Measurements from ENCODE around the gene CDH1.

The CDH1 gene

GRCh38 chr16:68790944-68791343, 53.9 kb downstream of the CDH1 start:
- TF ChIP-seq MAX (IDR thresholded peaks at IDR 0.05) (no peak), RAD21 (IDR thresholded peaks at IDR 0.05; ENCODE audit: low read depth) (no peak), YY1 (IDR thresholded peaks at IDR 0.05; ENCODE audit: low read depth) (no peak), TAF1 (IDR thresholded peaks at IDR 0.05; ENCODE audit: low read depth) (no peak), NFIC (IDR thresholded peaks at IDR 0.05) (no peak), TCF12 (IDR thresholded peaks at IDR 0.05; ENCODE audit: low read depth) (no peak), CEBPB (IDR thresholded peaks at IDR 0.05) (no peak), USF1 (IDR thresholded peaks at IDR 0.05) (no peak), REST (IDR thresholded peaks at IDR 0.05; ENCODE audit: low read depth) (no peak), ZBTB7A (IDR thresholded peaks at IDR 0.05; ENCODE audit: low read depth) (no peak), TEAD4 (IDR thresholded peaks at IDR 0.05) (no peak), EGR1 (IDR thresholded peaks at IDR 0.05) (no peak), FOXM1 (IDR thresholded peaks at IDR 0.05; ENCODE audit: borderline replicate concordance, low read depth) (no peak), CREB1 (IDR thresholded peaks at IDR 0.05; ENCODE audit: low read depth) (no peak)

- TF ChIP-seq CEBPB (IDR thresholded peaks at IDR 0.05) (no peak), NFIC (IDR thresholded peaks at IDR 0.05) (no peak), REST (IDR thresholded peaks at IDR 0.05; ENCODE audit: low read depth) (no peak), EP300 (IDR thresholded peaks at IDR 0.05; ENCODE audit: borderline replicate concordance) (no peak), ZBTB7A (IDR thresholded peaks at IDR 0.05; ENCODE audit: low read depth) (no peak), YY1 (IDR thresholded peaks at IDR 0.05; ENCODE audit: low read depth) (no peak), FOXM1 (IDR thresholded peaks at IDR 0.05; ENCODE audit: borderline replicate concordance, low read depth) (no peak), TCF12 (IDR thresholded peaks at IDR 0.05; ENCODE audit: low read depth) (no peak), CREB1 (IDR thresholded peaks at IDR 0.05; ENCODE audit: low read depth) (no peak), TEAD4 (IDR thresholded peaks at IDR 0.05) (no peak)
These were observed 55.6 kb downstream of the CDH1 start for GRCh38 chr16:68792465-68793324.

- TF ChIP-seq RAD21 (IDR thresholded peaks at IDR 0.05; ENCODE audit: low read depth) (no peak), CEBPB (IDR thresholded peaks at IDR 0.05) (no peak), MAX (IDR thresholded peaks at IDR 0.05) (no peak), TEAD4 (IDR thresholded peaks at IDR 0.05) (no peak), USF1 (IDR thresholded peaks at IDR 0.05) (no peak), REST (IDR thresholded peaks at IDR 0.05; ENCODE audit: low read depth) (no peak), ZBTB7A (IDR thresholded peaks at IDR 0.05; ENCODE audit: low read depth) (no peak), YY1 (IDR thresholded peaks at IDR 0.05; ENCODE audit: low read depth) (no peak), NFIC (IDR thresholded peaks at IDR 0.05) (no peak), TCF12 (IDR thresholded peaks at IDR 0.05; ENCODE audit: low read depth) (no peak)
These were observed 56.3 kb downstream of the CDH1 start for GRCh38 chr16:68793401-68793857.

- TF ChIP-seq YY1 (IDR thresholded peaks at IDR 0.05; ENCODE audit: low read depth): no peak
- TF ChIP-seq NFIC (IDR thresholded peaks at IDR 0.05): no peak
- no peak for TF ChIP-seq REST (IDR thresholded peaks at IDR 0.05; ENCODE audit: low read depth)
- no peak for TF ChIP-seq CEBPB (IDR thresholded peaks at IDR 0.05)
- 0 out of 2 replicates have a peak, but pooled peaks have one; percentile 15 for TF ChIP-seq TCF12 (IDR thresholded peaks at IDR 0.05; ENCODE audit: low read depth)
- TF ChIP-seq TEAD4 (IDR thresholded peaks at IDR 0.05): peak; percentile 40; the same call in 1 of the 2 replicates
- no peak for TF ChIP-seq CREB1 (IDR thresholded peaks at IDR 0.05; ENCODE audit: low read depth)
These were observed 61.3 kb downstream of the CDH1 start for GRCh38 chr16:68798398-68798797.

Measured in Ishikawa (cell line).